Common myeloid progenitor, CD34-positive (primary cell): ENCODE data around the gene TPST2.

Experiments used
- CTCF ChIA-PET: fragments of 350-600 bp; sonication (Branson Sonifier 250); formaldehyde crosslinking; loops from one replicate; lab custom pipeline; 2021; ENCODE audit warnings: antibody characterized with exemption; lab: Charles Lee
- POLR2A ChIA-PET: fragments of 350-600 bp; sonication (Branson Sonifier 250); formaldehyde crosslinking; loops from one replicate; lab custom pipeline; 2021; ENCODE audit warnings: antibody characterized with exemption; lab: Charles Lee
- DNase-seq, 3 donors: peaks; one replicate each; pipeline versions ENCODE4 v3.0.0 to v3.0.0-alpha.2; 2013
- H3K27ac ChIP-seq, 2 experiments: 1 replicate in 1 of 2; 2 replicates in 1 of 2; pipeline ENCODE4 v1.7.0; 2013; ENCODE audit warnings: inconsistent platforms in 2 of 2, low read length in 2 of 2, mild to moderate bottlenecking in 2 of 2, low read depth in 1 of 2, moderate library complexity in 1 of 2; ENCODE audit not compliant: severe bottlenecking in 2 of 2, insufficient read depth in 1 of 2, poor library complexity in 1 of 2
- H3K27me3 ChIP-seq, 5 experiments: replicated peaks in 2 of 5; 1 replicate in 3 of 5; 2 replicates in 2 of 5; pipeline versions ENCODE4 v1.6.1 to v1.7.0; 2013; ENCODE audit warnings: low read length in 4 of 5, mild to moderate bottlenecking in 2 of 5, moderate library complexity in 2 of 5, inconsistent platforms in 1 of 5; ENCODE audit not compliant: insufficient read depth in 5 of 5, control insufficient read depth in 4 of 5
- H3K36me3 ChIP-seq, 4 experiments: 1 replicate in 2 of 4; 2 replicates in 2 of 4; pipeline versions ENCODE4 v1.6.1 to v1.7.0; 2013; ENCODE audit warnings: low read length in 3 of 4, control low read depth in 1 of 4, mild to moderate bottlenecking in 1 of 4; ENCODE audit not compliant: control insufficient read depth in 4 of 4, insufficient read depth in 4 of 4
- H3K4me1 ChIP-seq, 4 experiments: 1 replicate in 3 of 4; 2 replicates in 1 of 4; pipeline versions ENCODE4 v1.6.1 to v1.7.1; 2013; ENCODE audit warnings: low read length in 3 of 4, mild to moderate bottlenecking in 3 of 4, control low read depth in 1 of 4, inconsistent platforms in 1 of 4, moderate library complexity in 1 of 4; ENCODE audit not compliant: control insufficient read depth in 4 of 4, insufficient read depth in 4 of 4; ENCODE audit errors: control extremely low read depth in 1 of 4
- H3K4me3 ChIP-seq, 7 experiments: 1 replicate in 4 of 7; 2 replicates in 3 of 7; pipeline versions ENCODE4 v1.5.1 to v1.7.0; 2013; ENCODE audit warnings: mild to moderate bottlenecking in 7 of 7, low read length in 6 of 7, moderate library complexity in 6 of 7, inconsistent platforms in 2 of 7, low read depth in 2 of 7, control low read depth in 1 of 7; ENCODE audit not compliant: insufficient read depth in 4 of 7, control insufficient read depth in 1 of 7; ENCODE audit errors: extremely low read depth in 1 of 7
- H3K9me3 ChIP-seq, 5 experiments: 1 replicate in 4 of 5; 2 replicates in 1 of 5; pipeline versions ENCODE4 v1.6.1 to v1.7.1; 2013; ENCODE audit warnings: low read length in 4 of 5, mild to moderate bottlenecking in 2 of 5, inconsistent platforms in 1 of 5, low read depth in 1 of 5, moderate library complexity in 1 of 5; ENCODE audit not compliant: control insufficient read depth in 4 of 5, insufficient read depth in 2 of 5; ENCODE audit errors: control extremely low read depth in 1 of 5
- WGBS: methylation state at CpG from one replicate; pipeline ENCODE4 v1.1.5; 2013; ENCODE audit not compliant: insufficient coverage; 5-methylcytosine and 5-hydroxymethylcytosine counted together

Gene TPST2

GRCh38 chr22:26513838-26514237 is 76.1 kb downstream of the TPST2 start:
- Histone ChIP-seq H3K36me3 (peaks cover 7 to 14% (median 12%) of the 10 kb centered on the region in 4 experiments), H3K27me3 (no peaks in the 10 kb centered on the region), H3K4me1 (peaks cover 10 to 22% (median 20%) of the 10 kb centered on the region in 4 experiments), H3K27ac (no peak overlapping the region), H3K9me3 (no peaks in the 10 kb centered on the region), H3K4me3 (no peak overlapping the region)
- ChIA-PET CTCF (no interaction called here), POLR2A (no interaction called here)
- DNase-seq, result no peak
- WGBS, result no CpG with 5 or more reads among the region's 1 CpG

GRCh38 chr22:26512149-26512793 is 77.7 kb downstream of the TPST2 start, which contains the start of gene TFIP11:
TSS of gene TFIP11 (minus strand) at chr22:26512473. CDS start at chr22:26510272, 2,201 bp downstream.
- ChIA-PET CTCF (interaction anchor here (1.0 to 1.8 kb wide), 5 partner anchors 9 to 26 kb away, joined by 3 to 7 read pairs (median 3); no protein-coding TSS in a partner anchor), POLR2A (interaction anchor here (2.0 kb wide), 1 partner anchor 9 kb away, joined by 7 read pairs; no protein-coding TSS in a partner anchor)
- Histone ChIP-seq H3K4me3 (peak within 1 kb of the TSS; percentile 90 to 99 (median 97)), H3K36me3 (peaks cover 13 to 27% (median 22%) of the 10 kb centered on the region in 4 experiments), H3K9me3 (no peaks in the 10 kb centered on the region), H3K27me3 (no peaks in the 10 kb centered on the region), H3K4me1 (peaks cover 10 to 22% (median 20%) of the 10 kb centered on the region in 4 experiments), H3K27ac (peak within 1 kb of the TSS; percentile 84 to 94)
- WGBS, result 0% methylated on average over 35 of the region's 40 CpGs
- peak; percentile 86 to 93 (median 89) for DNase-seq

GRCh38 chr22:26508148-26508547 is 81.8 kb downstream of the TPST2 start:
- Histone ChIP-seq H3K9me3 (no peaks in the 10 kb centered on the region), H3K27me3 (no peaks in the 10 kb centered on the region), H3K4me3 (no peak overlapping the region), H3K36me3 (peaks cover 25 to 60% (median 46%) of the 10 kb centered on the region in 4 experiments), H3K27ac (no peak overlapping the region), H3K4me1 (peaks cover 21 to 32% (median 31%) of the 10 kb centered on the region in 4 experiments)
- ChIA-PET POLR2A (no interaction called here), CTCF (no interaction called here)
- no peak for DNase-seq

GRCh38 chr22:26503758-26504157 is 86.2 kb downstream of the TPST2 start:
- Histone ChIP-seq H3K4me1 (peaks cover 11 to 26% (median 22%) of the 10 kb centered on the region in 4 experiments), H3K27me3 (no peaks in the 10 kb centered on the region), H3K27ac (no peak overlapping the region), H3K36me3 (peaks cover 35 to 83% (median 66%) of the 10 kb centered on the region in 4 experiments), H3K4me3 (peak overlapping the region in 4 of 7 experiments; percentile 33 to 55 (median 48)), H3K9me3 (no peaks in the 10 kb centered on the region)
- DNase-seq, result peak in 1 of 3 donors; percentile 29
- WGBS, result no CpG with 5 or more reads among the region's 1 CpG
- ChIA-PET CTCF (interaction anchor here (0.6 to 3.6 kb wide), 23 partner anchors 8 to 169 kb away, joined by 3 to 33 read pairs (median 4); partner anchors contain the start of genes HPS4, SRRD and TFIP11), POLR2A (interaction anchor here (0.6 to 2.2 kb wide), 9 partner anchors 9 to 1407 kb away, joined by 3 to 7 read pairs (median 4); partner anchors contain the start of genes HPS4, SRRD and TFIP11)

- Histone ChIP-seq H3K4me1 (peaks cover 11 to 26% (median 22%) of the 10 kb centered on the region in 4 experiments), H3K36me3 (peaks cover 32 to 78% (median 64%) of the 10 kb centered on the region in 4 experiments), H3K4me3 (peak overlapping the region in 6 of 7 experiments; percentile 1 to 55 (median 48)), H3K27ac (no peak overlapping the region), H3K27me3 (no peaks in the 10 kb centered on the region), H3K9me3 (no peaks in the 10 kb centered on the region)
- ChIA-PET CTCF (interaction anchor here (0.7 to 3.6 kb wide), 29 partner anchors 8 to 177 kb away, joined by 3 to 33 read pairs (median 4); partner anchors contain the start of genes HPS4, SRRD and TFIP11), POLR2A (interaction anchor here (0.8 to 2.2 kb wide), 5 partner anchors 10 to 139 kb away, joined by 3 to 7 read pairs (median 6); partner anchors contain the start of genes HPS4, SRRD and TFIP11)
- peak; percentile 95 to 97 (median 97) for DNase-seq
- 0% methylated on average over 2 of the region's 3 CpGs for WGBS
These were observed 87.0 kb downstream of the TPST2 start for GRCh38 chr22:26502688-26503561.

GRCh38 chr22:26501996-26502395 is 87.9 kb downstream of the TPST2 start:
- H3K4me3 ChIP-seq, result no peak overlapping the region
- H3K36me3 ChIP-seq, result peaks cover 32 to 75% (median 63%) of the 10 kb centered on the region in 4 experiments
- DNase-seq, result no peak
- ChIA-PET POLR2A (interaction anchor here (2.2 kb wide), 1 partner anchor 19 kb away, joined by 6 read pairs; the partner anchor contains the start of genes HPS4 and SRRD), CTCF (interaction anchor here (0.6 to 3.6 kb wide), 23 partner anchors 8 to 177 kb away, joined by 3 to 33 read pairs (median 4); partner anchors contain the start of gene TFIP11)
- peaks cover 11 to 26% (median 22%) of the 10 kb centered on the region in 4 experiments for H3K4me1 ChIP-seq
- no peak overlapping the region for H3K27ac ChIP-seq
- WGBS, result no CpG with 5 or more reads among the region's 2 CpGs
- no peaks in the 10 kb centered on the region for H3K9me3 ChIP-seq
- no peaks in the 10 kb centered on the region for H3K27me3 ChIP-seq
